ENCODE measurements around the gene MTX1. TPM values are rescaled to one million over a fixed set of nuclear protein-coding genes. Genes with fewer than 3 reads are reported as not detected.

Gene MTX1
- total and polyA plus RNA-seq, 9 of the 15 experiments (the other 6 are each of a cell fraction or from before 2014, with no cell fraction given) = 29.1 to 98.4 (median 66.9) TPM

GRCh38 chr1:155172732-155173477, 35.6 kb upstream of the MTX1 start, which contains the start of gene KRTCAP2 (continued):
- TF ChIP-seq, protein P1, sequence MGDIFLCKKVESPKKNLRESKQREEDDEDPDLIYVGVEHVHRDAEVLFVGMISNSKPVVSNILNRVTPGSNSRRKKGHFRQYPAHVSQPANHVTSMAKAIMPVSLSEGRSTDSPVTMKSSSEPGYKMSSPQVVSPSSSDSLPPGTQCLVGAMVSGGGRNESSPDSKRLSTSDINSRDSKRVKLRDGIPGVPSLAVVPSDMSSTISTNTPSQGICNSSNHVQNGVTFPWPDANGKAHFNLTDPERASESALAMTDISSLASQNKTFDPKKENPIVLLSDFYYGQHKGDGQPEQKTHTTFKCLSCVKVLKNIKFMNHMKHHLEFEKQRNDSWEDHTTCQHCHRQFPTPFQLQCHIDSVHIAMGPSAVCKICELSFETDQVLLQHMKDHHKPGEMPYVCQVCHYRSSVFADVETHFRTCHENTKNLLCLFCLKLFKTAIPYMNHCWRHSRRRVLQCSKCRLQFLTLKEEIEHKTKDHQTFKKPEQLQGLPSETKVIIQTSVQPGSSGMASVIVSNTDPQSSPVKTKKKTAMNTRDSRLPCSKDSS (IDR thresholded peaks at IDR 0.05; ENCODE audit: low read depth, partially characterized antibody) = peak; percentile 16
- no peak for TF ChIP-seq ZNF277 (CRISPR knock-in tag; IDR thresholded peaks at IDR 0.05; ENCODE audit: borderline replicate concordance)
- TF ChIP-seq ZBTB2 (IDR thresholded peaks at IDR 0.05) = peak; percentile 97
- TF ChIP-seq DEAF1 (CRISPR knock-in tag; IDR thresholded peaks at IDR 0.05) = no peak
- no peak for TF ChIP-seq PTBP1 (IDR thresholded peaks at IDR 0.05; ENCODE audit: low read depth, low read length)
- TF ChIP-seq EP400 (IDR thresholded peaks at IDR 0.05) = peak; percentile 87
- TF ChIP-seq ZNF224 (CRISPR knock-in tag; IDR thresholded peaks at IDR 0.05) = no peak
- TF ChIP-seq CEBPB (tag; IDR thresholded peaks at IDR 0.05) = no peak
- TF ChIP-seq ZNF217 (CRISPR knock-in tag; IDR thresholded peaks at IDR 0.05) = no peak
- peak; percentile 70; the same call in 1 of the 2 replicates for TF ChIP-seq ELF2 (CRISPR knock-in tag; IDR thresholded peaks at IDR 0.05)
- 0 out of 2 replicates have a peak, but pooled peaks have one; percentile 26 for TF ChIP-seq ZNF324 (CRISPR knock-in tag; IDR thresholded peaks at IDR 0.05)
- TF ChIP-seq RERE (CRISPR knock-in tag; IDR thresholded peaks at IDR 0.05; ENCODE audit: borderline replicate concordance) = no peak
- TF ChIP-seq ARID3B (CRISPR knock-in tag; IDR thresholded peaks at IDR 0.05; ENCODE audit: borderline replicate concordance) = no peak

Data from K562 (cell line).